NK-92 (cell line): ENCODE results near the gene CD80.

Source experiments
- DNase-seq: peaks from one replicate; lab custom pipeline; 2025; ENCODE audit not compliant: unreplicated experiment; lab: John Stamatoyannopoulos, UW

Gene CD80

GRCh38 chr3:119498186-119499011 lies 61.0 kb downstream of the CD80 start, which contains the start of gene TIMMDC1:
Gene TIMMDC1, plus strand, starts transcription at chr3:119498547. Its CDS starts 187 bp downstream, at chr3:119498734.
- peak; percentile 80 for DNase-seq

GRCh38 chr3:119497820-119498185 lies 61.6 kb downstream of the CD80 start:
- DNase-seq, result no peak

GRCh38 chr3:119494597-119494996 lies 64.8 kb downstream of the CD80 start:
- no peak for DNase-seq

GRCh38 chr3:119492810-119493209 lies 66.6 kb downstream of the CD80 start:
- DNase-seq, result no peak

- DNase-seq, result no peak
These were observed 67.3 kb downstream of the CD80 start for GRCh38 chr3:119492128-119492527.

- DNase-seq, result no peak
These were observed 69.3 kb downstream of the CD80 start for GRCh38 chr3:119490153-119490552.

- no peak for DNase-seq
These were observed 73.9 kb downstream of the CD80 start for GRCh38 chr3:119485563-119485962.

- DNase-seq, result no peak
These were observed 76.3 kb downstream of the CD80 start for GRCh38 chr3:119483101-119483500.

- no peak for DNase-seq
These were observed 78.3 kb downstream of the CD80 start for GRCh38 chr3:119481079-119481478.
